Adrenal gland (tissue), 12 donors: ENCODE data around the gene IFNGR2. TPM values are rescaled to one million over a fixed set of nuclear protein-coding genes. Genes with fewer than 3 reads are reported as not detected.
A peak's percentile ranks its signal among the peaks of the same experiment; 100 is the strongest.

Experiments
- DNase-seq, 7 donors: peaks; one replicate each; pipeline ENCODE4 v3.0.0-alpha.2; 2019 to 2020
- H3K27ac ChIP-seq, 5 donors: fragments of 200-600 bp; sonication (generic) in 4 of 5; 1 replicate in 3 of 5; 2 replicates in 2 of 5; pipeline versions ENCODE4 v1.5.1 to v1.8.0; 2016 to 2020; ENCODE audit warnings: mild to moderate bottlenecking in 1 of 5
- H3K27me3 ChIP-seq: fragments of 200-600 bp; 2 replicates; pipeline ENCODE4 v1.8.0; 2021
- H3K36me3 ChIP-seq, 2 donors: fragments of 200-600 bp; replicated peaks in 1 of 2; 1 replicate in 1 of 2; 2 replicates in 1 of 2; pipeline versions ENCODE4 v1.5.1 to v1.8.0; 2018 to 2022
- H3K4me1 ChIP-seq, 2 donors: fragments of 200-600 bp; replicated peaks in 1 of 2; 1 replicate in 1 of 2; 2 replicates in 1 of 2; pipeline versions ENCODE4 v1.5.1 to v1.8.0; 2018 to 2021
- H3K4me3 ChIP-seq, 4 donors: fragments of 200-600 bp; sonication (generic) in 3 of 4; one replicate each; pipeline ENCODE4 v1.5.1; 2016 to 2018
- H3K9me3 ChIP-seq, 3 donors: fragments of 200-600 bp; sonication (generic) in 1 of 3; replicated peaks in 1 of 3; 1 replicate in 2 of 3; 2 replicates in 1 of 3; pipeline versions ENCODE4 v1.5.1 to v1.8.0; 2016 to 2021
- POLR2A ChIP-seq, 2 donors: fragments of 450-650 bp; IDR thresholded peaks; one replicate each; pipeline ENCODE4 v1.6.1; 2017; ENCODE audit warnings: antibody characterized with exemption in 2 of 2, mild to moderate bottlenecking in 2 of 2, moderate library complexity in 1 of 2
- WGBS, 4 donors: extraction: QIAGEN DNeasy Blood & Tissue Kit in 2 of 4; methylation state at CpG; one replicate each; pipeline versions ENCODE4 v1.1.5 to v1.1.7; 2013 to 2017; 5-methylcytosine and 5-hydroxymethylcytosine counted together
- intact Hi-C, 2 donors: fragments of 100-400 bp; cut with DNase I; formaldehyde crosslinking; loops; one replicate each; pipeline versions ENCODE4 v1.14.1 to v1.15.0; 2022 to 2023
- polyA plus RNA-seq, 3 donors: library from polyadenylated mRNA; stranded (reverse); fragments of 200-250 nt in 2 of 3; fragments of 350-450 nt in 1 of 3; fragmentation: Illumina TruSeq in 1 of 3; extraction: RNeasy Lipid Tissue Mini Kit (QIAGEN cat#74804) in 1 of 3; gene quantifications; one replicate each; pipeline ENCODE4 v1.2.3, GENCODE V29; 2013 to 2014
- total RNA-seq, 9 donors: library from RNA; depleted of rRNA in 4 of 9; stranded (reverse); fragments of >200 nt in 4 of 9; fragments of 120-200 nt in 1 of 9; fragmentation: NEBNext Ultra II Directional in 1 of 9; extraction: Animal tissue kit (Norgen Biotek cat#: 25700) in 1 of 9; gene quantifications; one replicate each; pipeline versions ENCODE4 v1.1.0 to v1.2.4, GENCODE V29; 2013 to 2023
- TF ChIP-seq, protein P1 (sequence below), 6 experiments: fragments of 450-650 bp in 4 of 6; fragments of 200-600 bp in 2 of 6; sonication (generic) in 1 of 6; IDR thresholded peaks; 1 replicate in 5 of 6; 2 replicates in 1 of 6; pipeline versions ENCODE4 v1.5.1 to v1.8.0; 2016 to 2021; ENCODE audit warnings: antibody characterized with exemption in 6 of 6, mild to moderate bottlenecking in 2 of 6, moderate library complexity in 1 of 6
- donor health status: healthy with polysubstance abuse.
- donor health status: Bipolar disorder and iron deficiency.
- donor health status: DM: yes; HTN: yes; CAD: no.
- donor health status: DM: no; HTN: no; CAD: no.
- donor health status: DM: no; HTN: no; CAD: no.
- donor health status: DM: yes; HTN: yes; CAD: no.

Gene IFNGR2
- total and polyA plus RNA-seq, 12 donors = 44.5 to 87.4 (median 59.4) TPM

DNA sequence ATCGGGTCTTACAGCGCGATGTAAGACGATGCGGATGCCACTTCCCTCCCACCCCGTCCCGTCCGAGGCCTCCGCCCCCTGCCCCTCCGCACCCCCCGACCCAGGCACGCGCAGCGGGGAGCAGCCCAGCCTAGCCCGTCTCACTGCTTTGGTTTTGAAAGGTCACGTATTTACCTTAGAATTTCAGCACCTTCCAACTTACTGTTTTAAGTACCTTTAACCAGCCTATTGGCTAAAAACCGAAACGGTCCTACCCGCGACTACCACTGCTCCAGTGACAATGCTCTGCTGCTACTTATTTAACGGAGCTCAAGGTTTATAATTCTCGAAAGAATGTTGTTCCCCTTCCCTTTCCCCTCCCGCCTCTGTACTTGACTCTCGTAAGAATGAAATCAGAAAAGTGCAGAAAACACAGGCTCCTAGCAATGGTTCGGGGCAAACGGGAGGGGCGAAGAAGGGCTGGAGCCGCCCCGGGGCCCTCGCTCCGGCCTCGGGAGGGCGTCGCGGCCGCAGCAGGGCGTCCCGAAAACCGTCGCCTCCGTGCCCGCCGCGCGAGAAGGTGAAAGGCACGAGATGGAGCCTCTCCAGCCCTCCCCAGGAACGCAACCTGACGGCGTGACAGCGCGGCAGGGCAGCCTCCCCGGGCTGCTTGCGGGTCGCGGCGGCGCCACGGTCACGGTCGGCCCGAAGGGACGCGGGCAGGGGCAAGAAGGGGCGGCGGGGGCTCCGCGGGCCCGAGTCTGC lies 75.9 kb downstream of the IFNGR2 start:
- intact Hi-C loops = no loop called here
- WGBS, 4 donors = 0 to 1% (median 1%) methylated on average over 30 to 68 of the region's 68 CpGs
- H3K4me3 ChIP-seq = peak overlapping the region; percentile 12 to 92 (median 88)
- no peaks in the 10 kb centered on the region for H3K27me3 ChIP-seq
- no peaks in the 10 kb centered on the region for H3K36me3 ChIP-seq
- peak; percentile 16 to 60 (median 47) for DNase-seq
- H3K4me1 ChIP-seq = peaks cover 0 to 16% of the 10 kb centered on the region in 2 donors
- TF ChIP-seq, protein P1, sequence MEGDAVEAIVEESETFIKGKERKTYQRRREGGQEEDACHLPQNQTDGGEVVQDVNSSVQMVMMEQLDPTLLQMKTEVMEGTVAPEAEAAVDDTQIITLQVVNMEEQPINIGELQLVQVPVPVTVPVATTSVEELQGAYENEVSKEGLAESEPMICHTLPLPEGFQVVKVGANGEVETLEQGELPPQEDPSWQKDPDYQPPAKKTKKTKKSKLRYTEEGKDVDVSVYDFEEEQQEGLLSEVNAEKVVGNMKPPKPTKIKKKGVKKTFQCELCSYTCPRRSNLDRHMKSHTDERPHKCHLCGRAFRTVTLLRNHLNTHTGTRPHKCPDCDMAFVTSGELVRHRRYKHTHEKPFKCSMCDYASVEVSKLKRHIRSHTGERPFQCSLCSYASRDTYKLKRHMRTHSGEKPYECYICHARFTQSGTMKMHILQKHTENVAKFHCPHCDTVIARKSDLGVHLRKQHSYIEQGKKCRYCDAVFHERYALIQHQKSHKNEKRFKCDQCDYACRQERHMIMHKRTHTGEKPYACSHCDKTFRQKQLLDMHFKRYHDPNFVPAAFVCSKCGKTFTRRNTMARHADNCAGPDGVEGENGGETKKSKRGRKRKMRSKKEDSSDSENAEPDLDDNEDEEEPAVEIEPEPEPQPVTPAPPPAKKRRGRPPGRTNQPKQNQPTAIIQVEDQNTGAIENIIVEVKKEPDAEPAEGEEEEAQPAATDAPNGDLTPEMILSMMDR (IDR thresholded peaks at IDR 0.05) = peak in 3 of 6 experiments; percentile 17 to 20 (median 17)
- no peak for TF ChIP-seq POLR2A (IDR thresholded peaks at IDR 0.05)
- no peaks in the 10 kb centered on the region for H3K9me3 ChIP-seq
- H3K27ac ChIP-seq = peak overlapping the region; percentile 93 to 99 (median 97)

DNA sequence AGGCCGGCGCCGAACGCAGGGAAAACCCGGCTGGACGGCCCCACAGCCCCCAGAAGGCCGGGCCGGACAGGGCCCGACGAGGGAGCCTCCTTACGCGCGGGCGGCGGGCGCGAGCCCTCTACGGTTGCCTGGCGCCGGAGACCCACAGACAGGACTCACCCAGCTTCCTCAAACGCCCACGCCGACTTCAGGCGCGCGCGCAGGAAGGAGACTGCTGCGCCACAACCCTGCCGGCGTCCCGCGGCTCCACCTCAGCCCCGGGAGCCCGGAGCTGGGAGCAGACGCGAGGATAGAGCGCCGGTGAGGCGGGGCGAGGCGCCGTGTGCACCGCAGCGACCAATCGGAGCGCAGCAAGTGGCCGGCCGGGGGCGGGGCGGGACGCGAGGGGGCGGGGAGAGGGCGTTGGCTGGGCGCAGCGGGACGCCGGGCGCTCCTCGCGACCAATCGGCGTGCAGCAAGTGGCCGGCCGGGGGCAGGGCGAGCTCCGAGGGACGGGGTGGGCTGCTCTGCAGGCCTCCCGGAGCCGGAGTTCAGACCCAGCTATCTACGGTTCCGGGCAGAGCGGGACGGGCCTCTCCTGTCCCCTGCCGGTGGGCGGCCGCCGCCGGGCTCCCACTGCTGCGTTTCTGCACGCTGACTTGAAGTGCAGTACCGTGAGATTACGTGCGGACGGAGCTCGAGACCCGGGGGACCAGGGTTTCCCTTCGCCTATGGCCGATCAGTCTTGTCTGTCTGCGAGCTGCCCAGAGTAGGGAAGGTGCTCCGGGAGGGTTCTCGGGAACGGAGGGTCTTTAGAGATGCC lies 76.7 kb downstream of the IFNGR2 start, which contains the start of gene TMEM50B:
TSS of gene TMEM50B (minus strand) at position 296 of the 802 bp plus-strand sequence. CDS start 11,089 bp downstream, outside the sequence.
- peak; percentile 96 to 98 (median 97) for DNase-seq
- H3K4me3 ChIP-seq = peak within 1 kb of the TSS; percentile 31 to 92 (median 88)
- H3K27ac ChIP-seq = peak within 1 kb of the TSS; percentile 93 to 99 (median 97)
- no peaks in the 10 kb centered on the region for H3K9me3 ChIP-seq
- no peaks in the 10 kb centered on the region for H3K27me3 ChIP-seq
- peaks cover 0 to 16% of the 10 kb centered on the region in 2 donors for H3K4me1 ChIP-seq
- no peaks in the 10 kb centered on the region for H3K36me3 ChIP-seq
- peak; percentile 92 to 96 for TF ChIP-seq POLR2A (IDR thresholded peaks at IDR 0.05)
- TF ChIP-seq, protein P1 (IDR thresholded peaks at IDR 0.05) = peak; percentile 17 to 71 (median 60)
- WGBS, 4 donors = 0% methylated on average over 8 to 93 of the region's 93 CpGs
- intact Hi-C loops = no loop called here

DNA sequence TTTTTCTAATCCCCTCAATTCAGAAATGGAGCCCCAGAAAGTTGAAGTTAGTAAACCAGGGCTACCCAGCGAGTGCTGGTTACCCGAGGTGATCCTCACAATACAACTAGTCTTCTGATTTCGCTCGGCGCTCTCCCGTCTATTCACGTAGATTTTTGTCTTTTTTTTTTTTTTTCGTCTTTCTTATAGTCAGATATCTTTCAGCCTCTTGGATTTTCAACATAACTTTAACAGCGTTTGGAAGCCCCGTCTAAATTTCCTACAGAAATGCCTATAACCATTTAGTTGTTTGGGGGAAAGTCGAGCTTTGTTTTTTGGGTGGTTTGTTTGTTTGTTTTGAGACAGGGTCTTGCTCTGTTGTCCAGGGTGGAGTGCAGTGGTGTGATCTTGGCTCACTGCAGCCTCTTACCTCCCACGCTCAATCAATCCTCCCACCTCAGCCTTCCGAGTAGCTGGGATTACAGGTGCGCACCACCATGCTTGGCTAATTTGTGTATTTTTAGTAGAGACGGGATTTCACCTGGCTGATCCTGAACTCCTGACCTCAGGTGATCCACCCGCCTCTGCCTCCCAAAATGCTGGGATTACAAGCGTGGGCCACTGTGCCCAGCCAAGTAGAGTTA lies 77.4 kb downstream of the IFNGR2 start:
- H3K9me3 ChIP-seq = no peaks in the 10 kb centered on the region
- intact Hi-C loops = no loop called here

More for the DNA sequence above, 77.4 kb downstream of the IFNGR2 start:
- WGBS, 4 donors = 27 to 29% (median 29%) methylated on average over 17 of the region's 17 CpGs
- Histone ChIP-seq H3K4me1 (peaks cover 0 to 16% of the 10 kb centered on the region in 2 donors), H3K36me3 (no peaks in the 10 kb centered on the region), H3K4me3 (peak overlapping the region; percentile 31 to 88 (median 66)), H3K27ac (peak overlapping the region; percentile 89 to 99 (median 97)), H3K27me3 (no peaks in the 10 kb centered on the region)
- DNase-seq = no peak
- TF ChIP-seq, protein P1 (IDR thresholded peaks at IDR 0.05) = no peak
- TF ChIP-seq POLR2A (IDR thresholded peaks at IDR 0.05) = no peak
